ENCODE data around the gene EZH1. TPM values are rescaled to one million over a fixed set of nuclear protein-coding genes. Genes with fewer than 3 reads are reported as not detected.

The EZH1 gene
- total RNA-seq, 1 donor from 2014 or later: 37.6 TPM

GRCh38 chr17:42690596-42690995 lies 54.2 kb downstream of the EZH1 start:
- Mint-ChIP-seq H3K27me3 (peaks cover 2% of the 10 kb centered on the region), H3K4me3 (no peak overlapping the region), H3K9me3 (no peaks in the 10 kb centered on the region), H3K4me1 (ENCODE audit: unreplicated experiment) (peaks cover 4% of the 10 kb centered on the region), H3K36me3 (peaks cover 4% of the 10 kb centered on the region), H3K27ac (no peak overlapping the region)
- TF ChIP-seq, protein P1, sequence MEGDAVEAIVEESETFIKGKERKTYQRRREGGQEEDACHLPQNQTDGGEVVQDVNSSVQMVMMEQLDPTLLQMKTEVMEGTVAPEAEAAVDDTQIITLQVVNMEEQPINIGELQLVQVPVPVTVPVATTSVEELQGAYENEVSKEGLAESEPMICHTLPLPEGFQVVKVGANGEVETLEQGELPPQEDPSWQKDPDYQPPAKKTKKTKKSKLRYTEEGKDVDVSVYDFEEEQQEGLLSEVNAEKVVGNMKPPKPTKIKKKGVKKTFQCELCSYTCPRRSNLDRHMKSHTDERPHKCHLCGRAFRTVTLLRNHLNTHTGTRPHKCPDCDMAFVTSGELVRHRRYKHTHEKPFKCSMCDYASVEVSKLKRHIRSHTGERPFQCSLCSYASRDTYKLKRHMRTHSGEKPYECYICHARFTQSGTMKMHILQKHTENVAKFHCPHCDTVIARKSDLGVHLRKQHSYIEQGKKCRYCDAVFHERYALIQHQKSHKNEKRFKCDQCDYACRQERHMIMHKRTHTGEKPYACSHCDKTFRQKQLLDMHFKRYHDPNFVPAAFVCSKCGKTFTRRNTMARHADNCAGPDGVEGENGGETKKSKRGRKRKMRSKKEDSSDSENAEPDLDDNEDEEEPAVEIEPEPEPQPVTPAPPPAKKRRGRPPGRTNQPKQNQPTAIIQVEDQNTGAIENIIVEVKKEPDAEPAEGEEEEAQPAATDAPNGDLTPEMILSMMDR (conservative IDR thresholded peaks at IDR 0.05): no peak
- no peak for DNase-seq (ENCODE audit: extremely low spot score, unreplicated experiment)

DNA sequence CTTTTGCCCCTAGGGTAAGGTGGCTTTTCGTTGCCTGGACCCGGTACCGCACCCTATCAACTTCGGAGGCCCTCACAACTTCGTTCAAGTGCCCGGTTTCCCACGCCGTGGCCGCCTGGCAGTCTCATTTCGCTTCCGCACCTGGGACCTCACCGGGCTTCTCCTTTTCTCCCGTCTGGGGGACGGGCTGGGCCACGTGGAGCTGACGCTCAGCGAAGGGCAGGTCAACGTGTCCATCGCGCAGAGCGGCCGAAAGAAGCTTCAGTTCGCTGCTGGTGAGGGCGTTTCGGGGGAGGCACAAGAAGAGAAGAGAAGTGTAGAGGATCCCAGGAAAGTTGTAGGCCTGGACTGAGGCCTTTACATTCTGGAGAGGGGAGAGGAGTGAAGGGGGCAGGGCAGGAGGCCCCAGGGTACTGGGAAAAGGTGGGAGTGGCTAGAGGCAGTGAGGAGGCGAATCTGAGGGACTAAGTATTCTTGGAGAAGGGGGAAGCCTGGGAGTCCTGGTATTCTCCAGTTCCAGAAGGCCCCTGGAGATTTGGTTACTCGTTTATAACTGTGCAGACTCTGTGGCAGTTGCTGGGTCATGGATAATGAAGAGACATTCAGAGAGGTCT lies 57.0 kb downstream of the EZH1 start:
- H3K9me3 Mint-ChIP-seq: no peaks in the 10 kb centered on the region
- H3K4me3 Mint-ChIP-seq: no peak overlapping the region
- H3K4me1 Mint-ChIP-seq (ENCODE audit: unreplicated experiment): peaks cover 13% of the 10 kb centered on the region
- H3K36me3 Mint-ChIP-seq: peaks cover 5% of the 10 kb centered on the region
- no peak overlapping the region for H3K27ac Mint-ChIP-seq
- TF ChIP-seq, protein P1 (conservative IDR thresholded peaks at IDR 0.05): no peak
- DNase-seq (ENCODE audit: extremely low spot score, unreplicated experiment): no peak
- H3K27me3 Mint-ChIP-seq: peaks cover 12% of the 10 kb centered on the region

DNA sequence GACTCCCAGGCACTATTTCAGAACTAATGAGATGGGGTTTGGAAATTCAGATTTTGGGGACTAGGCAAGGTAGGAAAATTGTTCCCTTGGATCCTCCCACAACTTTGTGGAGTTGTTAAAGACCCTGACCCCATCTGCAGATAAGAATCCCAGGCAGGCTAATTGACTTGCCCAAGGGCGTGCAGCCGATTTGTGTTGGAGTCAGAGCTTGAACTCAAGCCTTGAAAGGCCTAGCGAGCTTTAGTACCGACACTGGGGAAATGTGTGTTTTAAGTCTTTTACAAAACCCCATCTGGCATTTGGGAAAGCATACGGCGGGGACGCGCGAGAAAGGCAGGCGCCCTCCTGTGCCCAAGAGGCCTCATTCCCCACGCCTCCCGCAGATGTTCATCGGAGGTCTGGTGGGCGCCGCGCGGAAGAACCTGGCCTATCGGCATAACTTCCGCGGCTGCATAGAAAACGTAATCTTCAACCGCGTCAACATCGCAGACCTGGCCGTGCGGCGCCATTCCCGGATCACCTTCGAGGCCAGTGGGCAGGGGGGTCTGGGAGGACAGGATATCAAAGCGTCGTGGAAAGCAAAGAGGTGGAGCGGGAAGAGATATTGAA lies 58.2 kb downstream of the EZH1 start:
- TF ChIP-seq, protein P1 (conservative IDR thresholded peaks at IDR 0.05): no peak
- Mint-ChIP-seq H3K9me3 (no peaks in the 10 kb centered on the region), H3K4me1 (ENCODE audit: unreplicated experiment) (peaks cover 20% of the 10 kb centered on the region), H3K4me3 (no peak overlapping the region), H3K27me3 (peaks cover 19% of the 10 kb centered on the region), H3K36me3 (peaks cover 5% of the 10 kb centered on the region), H3K27ac (no peak overlapping the region)
- DNase-seq (ENCODE audit: extremely low spot score, unreplicated experiment): no peak

DNA sequence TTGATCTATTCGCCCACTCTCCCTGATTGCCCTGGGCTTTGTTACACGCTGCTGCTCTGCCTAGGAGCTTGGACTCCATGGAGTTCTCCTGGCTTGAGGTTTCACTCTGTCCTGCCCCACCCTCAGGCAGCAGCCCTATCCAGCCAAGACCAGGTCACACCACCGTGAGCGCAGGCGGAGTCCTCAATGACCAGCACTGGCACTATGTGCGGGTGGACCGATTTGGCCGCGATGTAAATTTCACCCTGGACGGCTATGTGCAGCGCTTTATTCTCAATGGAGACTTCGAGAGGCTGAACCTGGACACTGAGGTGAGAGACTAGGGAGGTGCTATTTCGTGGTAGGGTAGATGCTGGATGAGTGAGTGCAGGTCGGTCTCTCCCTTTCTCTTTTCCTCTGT lies 59.0 kb downstream of the EZH1 start:
- H3K27me3 Mint-ChIP-seq: peaks cover 19% of the 10 kb centered on the region
- no peaks in the 10 kb centered on the region for H3K9me3 Mint-ChIP-seq
- no peak for DNase-seq (ENCODE audit: extremely low spot score, unreplicated experiment)
- peak overlapping the region; percentile 36 for H3K4me3 Mint-ChIP-seq
- TF ChIP-seq, protein P1 (conservative IDR thresholded peaks at IDR 0.05): no peak
- H3K36me3 Mint-ChIP-seq: peaks cover 5% of the 10 kb centered on the region
- H3K4me1 Mint-ChIP-seq (ENCODE audit: unreplicated experiment): peaks cover 23% of the 10 kb centered on the region
- peak overlapping the region; percentile 20 for H3K27ac Mint-ChIP-seq

DNA sequence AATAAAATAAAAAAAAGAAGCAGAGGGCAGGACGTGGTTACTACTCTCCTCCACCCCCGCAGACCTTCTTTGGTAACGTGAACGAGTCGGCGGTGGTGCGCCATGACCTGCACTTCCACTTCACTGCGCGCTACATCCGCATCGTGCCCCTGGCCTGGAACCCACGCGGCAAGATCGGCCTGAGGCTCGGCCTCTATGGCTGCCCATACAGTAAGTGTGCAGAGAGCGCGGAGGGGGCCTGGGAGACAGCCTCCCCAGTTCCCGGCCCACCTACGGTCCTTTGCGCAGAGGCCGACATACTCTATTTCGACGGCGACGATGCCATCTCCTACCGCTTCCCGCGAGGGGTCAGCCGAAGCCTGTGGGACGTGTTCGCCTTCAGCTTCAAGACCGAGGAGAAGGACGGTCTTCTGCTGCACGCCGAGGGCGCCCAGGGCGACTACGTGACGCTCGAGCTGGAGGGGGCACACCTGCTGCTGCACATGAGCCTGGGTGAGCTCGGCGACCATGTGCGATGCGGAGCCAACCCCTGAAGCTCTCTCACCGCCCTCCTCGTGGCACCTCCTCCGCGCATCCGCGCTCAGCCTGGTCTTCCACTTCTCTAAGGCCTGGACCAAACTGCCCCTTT lies 59.8 kb downstream of the EZH1 start:
- H3K27ac Mint-ChIP-seq: peak overlapping the region; percentile 20
- TF ChIP-seq, protein P1 (conservative IDR thresholded peaks at IDR 0.05): no peak
- no peak for DNase-seq (ENCODE audit: extremely low spot score, unreplicated experiment)
- peak overlapping the region; percentile 36 for H3K4me3 Mint-ChIP-seq
- H3K9me3 Mint-ChIP-seq: no peaks in the 10 kb centered on the region
- H3K27me3 Mint-ChIP-seq: peaks cover 19% of the 10 kb centered on the region
- H3K4me1 Mint-ChIP-seq (ENCODE audit: unreplicated experiment): peaks cover 27% of the 10 kb centered on the region
- peaks cover 5% of the 10 kb centered on the region for H3K36me3 Mint-ChIP-seq

Data from type B pancreatic cell (in vitro differentiated cells).